ENCODE data around the gene VAMP2. TPM values are rescaled to one million over a fixed set of nuclear protein-coding genes. Genes with fewer than 3 reads are reported as not detected.

The VAMP2 gene
- total and polyA plus RNA-seq, 9 of the 15 experiments (the other 6 are each of a cell fraction or from before 2014, with no cell fraction given): 2.3 to 31.8 (median 6.0) TPM

DNA sequence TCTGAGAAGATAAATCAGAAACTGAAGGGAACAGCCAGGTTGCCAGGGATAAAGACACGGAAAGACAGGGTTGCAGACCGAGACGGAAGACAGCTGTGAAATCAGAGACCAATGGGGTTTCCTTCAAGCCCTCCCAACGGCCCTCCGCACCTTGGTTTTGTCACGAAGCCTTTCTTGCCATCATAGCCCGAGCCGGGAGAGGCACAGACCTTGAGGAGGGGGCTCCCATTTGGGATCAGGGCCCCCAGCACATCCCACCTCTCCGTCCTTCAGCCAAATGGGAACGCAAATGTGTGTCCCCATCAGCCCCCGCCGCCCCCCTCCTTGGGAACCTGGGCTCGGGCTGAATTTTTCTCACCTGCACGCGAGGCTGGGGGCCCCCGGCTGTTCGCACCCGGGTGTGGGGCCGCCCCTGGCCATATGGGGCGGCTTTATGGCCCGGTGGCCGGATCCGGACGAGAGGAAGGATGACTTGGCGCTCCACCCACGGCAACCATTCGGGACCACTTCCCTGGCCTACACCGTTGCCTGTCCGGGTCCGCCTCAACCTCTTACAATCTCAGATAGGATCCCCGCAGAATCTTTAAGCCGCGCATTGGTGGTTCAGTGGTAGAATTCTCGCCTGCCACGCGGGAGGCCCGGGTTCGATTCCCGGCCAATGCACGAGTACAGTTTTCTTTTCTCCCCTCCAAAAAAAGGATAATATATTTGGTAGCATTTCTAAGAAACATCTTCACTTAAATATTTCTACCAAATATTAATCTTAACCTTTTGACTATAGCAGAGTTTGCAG lies 37.4 kb downstream of the VAMP2 start (continued):
- TF ChIP-seq, protein P1, sequence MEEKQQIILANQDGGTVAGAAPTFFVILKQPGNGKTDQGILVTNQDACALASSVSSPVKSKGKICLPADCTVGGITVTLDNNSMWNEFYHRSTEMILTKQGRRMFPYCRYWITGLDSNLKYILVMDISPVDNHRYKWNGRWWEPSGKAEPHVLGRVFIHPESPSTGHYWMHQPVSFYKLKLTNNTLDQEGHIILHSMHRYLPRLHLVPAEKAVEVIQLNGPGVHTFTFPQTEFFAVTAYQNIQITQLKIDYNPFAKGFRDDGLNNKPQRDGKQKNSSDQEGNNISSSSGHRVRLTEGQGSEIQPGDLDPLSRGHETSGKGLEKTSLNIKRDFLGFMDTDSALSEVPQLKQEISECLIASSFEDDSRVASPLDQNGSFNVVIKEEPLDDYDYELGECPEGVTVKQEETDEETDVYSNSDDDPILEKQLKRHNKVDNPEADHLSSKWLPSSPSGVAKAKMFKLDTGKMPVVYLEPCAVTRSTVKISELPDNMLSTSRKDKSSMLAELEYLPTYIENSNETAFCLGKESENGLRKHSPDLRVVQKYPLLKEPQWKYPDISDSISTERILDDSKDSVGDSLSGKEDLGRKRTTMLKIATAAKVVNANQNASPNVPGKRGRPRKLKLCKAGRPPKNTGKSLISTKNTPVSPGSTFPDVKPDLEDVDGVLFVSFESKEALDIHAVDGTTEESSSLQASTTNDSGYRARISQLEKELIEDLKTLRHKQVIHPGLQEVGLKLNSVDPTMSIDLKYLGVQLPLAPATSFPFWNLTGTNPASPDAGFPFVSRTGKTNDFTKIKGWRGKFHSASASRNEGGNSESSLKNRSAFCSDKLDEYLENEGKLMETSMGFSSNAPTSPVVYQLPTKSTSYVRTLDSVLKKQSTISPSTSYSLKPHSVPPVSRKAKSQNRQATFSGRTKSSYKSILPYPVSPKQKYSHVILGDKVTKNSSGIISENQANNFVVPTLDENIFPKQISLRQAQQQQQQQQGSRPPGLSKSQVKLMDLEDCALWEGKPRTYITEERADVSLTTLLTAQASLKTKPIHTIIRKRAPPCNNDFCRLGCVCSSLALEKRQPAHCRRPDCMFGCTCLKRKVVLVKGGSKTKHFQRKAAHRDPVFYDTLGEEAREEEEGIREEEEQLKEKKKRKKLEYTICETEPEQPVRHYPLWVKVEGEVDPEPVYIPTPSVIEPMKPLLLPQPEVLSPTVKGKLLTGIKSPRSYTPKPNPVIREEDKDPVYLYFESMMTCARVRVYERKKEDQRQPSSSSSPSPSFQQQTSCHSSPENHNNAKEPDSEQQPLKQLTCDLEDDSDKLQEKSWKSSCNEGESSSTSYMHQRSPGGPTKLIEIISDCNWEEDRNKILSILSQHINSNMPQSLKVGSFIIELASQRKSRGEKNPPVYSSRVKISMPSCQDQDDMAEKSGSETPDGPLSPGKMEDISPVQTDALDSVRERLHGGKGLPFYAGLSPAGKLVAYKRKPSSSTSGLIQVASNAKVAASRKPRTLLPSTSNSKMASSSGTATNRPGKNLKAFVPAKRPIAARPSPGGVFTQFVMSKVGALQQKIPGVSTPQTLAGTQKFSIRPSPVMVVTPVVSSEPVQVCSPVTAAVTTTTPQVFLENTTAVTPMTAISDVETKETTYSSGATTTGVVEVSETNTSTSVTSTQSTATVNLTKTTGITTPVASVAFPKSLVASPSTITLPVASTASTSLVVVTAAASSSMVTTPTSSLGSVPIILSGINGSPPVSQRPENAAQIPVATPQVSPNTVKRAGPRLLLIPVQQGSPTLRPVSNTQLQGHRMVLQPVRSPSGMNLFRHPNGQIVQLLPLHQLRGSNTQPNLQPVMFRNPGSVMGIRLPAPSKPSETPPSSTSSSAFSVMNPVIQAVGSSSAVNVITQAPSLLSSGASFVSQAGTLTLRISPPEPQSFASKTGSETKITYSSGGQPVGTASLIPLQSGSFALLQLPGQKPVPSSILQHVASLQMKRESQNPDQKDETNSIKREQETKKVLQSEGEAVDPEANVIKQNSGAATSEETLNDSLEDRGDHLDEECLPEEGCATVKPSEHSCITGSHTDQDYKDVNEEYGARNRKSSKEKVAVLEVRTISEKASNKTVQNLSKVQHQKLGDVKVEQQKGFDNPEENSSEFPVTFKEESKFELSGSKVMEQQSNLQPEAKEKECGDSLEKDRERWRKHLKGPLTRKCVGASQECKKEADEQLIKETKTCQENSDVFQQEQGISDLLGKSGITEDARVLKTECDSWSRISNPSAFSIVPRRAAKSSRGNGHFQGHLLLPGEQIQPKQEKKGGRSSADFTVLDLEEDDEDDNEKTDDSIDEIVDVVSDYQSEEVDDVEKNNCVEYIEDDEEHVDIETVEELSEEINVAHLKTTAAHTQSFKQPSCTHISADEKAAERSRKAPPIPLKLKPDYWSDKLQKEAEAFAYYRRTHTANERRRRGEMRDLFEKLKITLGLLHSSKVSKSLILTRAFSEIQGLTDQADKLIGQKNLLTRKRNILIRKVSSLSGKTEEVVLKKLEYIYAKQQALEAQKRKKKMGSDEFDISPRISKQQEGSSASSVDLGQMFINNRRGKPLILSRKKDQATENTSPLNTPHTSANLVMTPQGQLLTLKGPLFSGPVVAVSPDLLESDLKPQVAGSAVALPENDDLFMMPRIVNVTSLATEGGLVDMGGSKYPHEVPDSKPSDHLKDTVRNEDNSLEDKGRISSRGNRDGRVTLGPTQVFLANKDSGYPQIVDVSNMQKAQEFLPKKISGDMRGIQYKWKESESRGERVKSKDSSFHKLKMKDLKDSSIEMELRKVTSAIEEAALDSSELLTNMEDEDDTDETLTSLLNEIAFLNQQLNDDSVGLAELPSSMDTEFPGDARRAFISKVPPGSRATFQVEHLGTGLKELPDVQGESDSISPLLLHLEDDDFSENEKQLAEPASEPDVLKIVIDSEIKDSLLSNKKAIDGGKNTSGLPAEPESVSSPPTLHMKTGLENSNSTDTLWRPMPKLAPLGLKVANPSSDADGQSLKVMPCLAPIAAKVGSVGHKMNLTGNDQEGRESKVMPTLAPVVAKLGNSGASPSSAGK (IDR thresholded peaks at IDR 0.05): peak; percentile 24; the same call in 1 of the 2 replicates
- TF ChIP-seq YY1 (IDR thresholded peaks at IDR 0.05; ENCODE audit: borderline replicate concordance in 1 of 3, control insufficient read depth in 1 of 3, extremely low read depth in 1 of 3, insufficient read depth in 3 of 3, insufficient read length in 1 of 3, insufficient replicate concordance in 2 of 3, low read depth in 1 of 3, low read length in 2 of 3) (peak in 1 of 3 experiments; percentile 12), RNF2 (IDR thresholded peaks at IDR 0.05) (no peak), MCM3 (IDR thresholded peaks at IDR 0.05) (no peak), BDP1 (IDR thresholded peaks at IDR 0.05; ENCODE audit: insufficient read depth, insufficient read length) (peak; percentile 73), ARNT (IDR thresholded peaks at IDR 0.05) (peak in 1 of 2 experiments; percentile 50; a peak in 1 of 4 replicates), ZNF274 (IDR thresholded peaks at IDR 0.05; ENCODE audit: borderline replicate concordance, low read depth, low read length) (no peak), ZNF232 (CRISPR knock-in tag; IDR thresholded peaks at IDR 0.05) (no peak), TAF7 (tag; IDR thresholded peaks at IDR 0.05) (no peak), SIX5 (IDR thresholded peaks at IDR 0.05; ENCODE audit: borderline replicate concordance in 1 of 2, insufficient read depth in 1 of 2, low read depth in 1 of 2, low read length in 2 of 2) (no peak), PHB2 (IDR thresholded peaks at IDR 0.05; ENCODE audit: low read depth) (no peak), PHF8 (IDR thresholded peaks at IDR 0.05; ENCODE audit: borderline replicate concordance, low read length) (no peak), TAF1 (IDR thresholded peaks at IDR 0.05; ENCODE audit: control insufficient read depth, extremely low read depth, insufficient read depth, low read length, severe bottlenecking) (no peak)
- TF ChIP-seq, protein P2, sequence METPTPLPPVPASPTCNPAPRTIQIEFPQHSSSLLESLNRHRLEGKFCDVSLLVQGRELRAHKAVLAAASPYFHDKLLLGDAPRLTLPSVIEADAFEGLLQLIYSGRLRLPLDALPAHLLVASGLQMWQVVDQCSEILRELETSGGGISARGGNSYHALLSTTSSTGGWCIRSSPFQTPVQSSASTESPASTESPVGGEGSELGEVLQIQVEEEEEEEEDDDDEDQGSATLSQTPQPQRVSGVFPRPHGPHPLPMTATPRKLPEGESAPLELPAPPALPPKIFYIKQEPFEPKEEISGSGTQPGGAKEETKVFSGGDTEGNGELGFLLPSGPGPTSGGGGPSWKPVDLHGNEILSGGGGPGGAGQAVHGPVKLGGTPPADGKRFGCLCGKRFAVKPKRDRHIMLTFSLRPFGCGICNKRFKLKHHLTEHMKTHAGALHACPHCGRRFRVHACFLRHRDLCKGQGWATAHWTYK (CRISPR knock-in tag; IDR thresholded peaks at IDR 0.05): no peak
